HEK293 (cell line): Measurements from ENCODE around the gene KATNB1.

Source experiments
- CTCF ChIA-PET: fragments of 350-600 bp; formaldehyde crosslinking; extraction: SDS; loops from one replicate; lab custom pipeline; 2021; ENCODE audit warnings: antibody characterized with exemption; lab: Yijun Ruan, JAX
- POLR2A ChIA-PET: fragments of 300-600 bp; formaldehyde crosslinking; extraction: SDS; loops from one replicate; lab custom pipeline; 2020; ENCODE audit warnings: antibody characterized with exemption, inconsistent platforms; lab: Yijun Ruan, JAX
- H3K27ac ChIP-seq: fragments of 200-500 bp; sonication (Bioruptor generic); 2 replicates; pipeline ENCODE4 v1.5.1; 2014; ENCODE audit warnings: low read depth, low read length, control low read depth, inconsistent platforms; ENCODE audit errors: extremely low read depth
- H3K36me3 ChIP-seq, 2 experiments: fragments of 200-500 bp in 1 of 2; sonication (Bioruptor generic) in 1 of 2; 1 replicate in 1 of 2; 2 replicates in 1 of 2; pipeline ENCODE4 v1.5.1; 2014 to 2017; ENCODE audit warnings: inconsistent platforms in 2 of 2, low read length in 2 of 2; ENCODE audit not compliant: control insufficient read depth in 2 of 2, insufficient read depth in 1 of 2
- H3K4me1 ChIP-seq: fragments of 200-500 bp; sonication (Bioruptor generic); 2 replicates; pipeline ENCODE4 v1.5.1; 2014; ENCODE audit warnings: mild to moderate bottlenecking, low read length, inconsistent platforms; ENCODE audit not compliant: control insufficient read depth, insufficient read depth
- H3K4me3 ChIP-seq: 2 replicates; pipeline ENCODE4 v1.5.1; 2011; ENCODE audit warnings: low read depth, mild to moderate bottlenecking, control low read depth, low read length, moderate library complexity
- H3K9me3 ChIP-seq: fragments of 200-500 bp; sonication (Bioruptor generic); 2 replicates; pipeline ENCODE4 v1.5.1; 2014; ENCODE audit warnings: low read depth, low read length, inconsistent platforms; ENCODE audit not compliant: control insufficient read depth, insufficient read depth
- REPIN1 ChIP-seq: fragments of 450-650 bp; formaldehyde crosslinking; IDR thresholded peaks from 2 replicates; pipeline ENCODE4 v1.5.1; 2017; ENCODE audit warnings: missing biosample characterization, missing genetic modification characterization, low read depth
- SETDB1 ChIP-seq: IDR thresholded peaks from one replicate; pipeline ENCODE4 v1.6.1; 2017; ENCODE audit warnings: mild to moderate bottlenecking, low read length, moderate library complexity, mixed read lengths; ENCODE audit not compliant: insufficient read length
- SP3 ChIP-seq: fragments of 450-650 bp; formaldehyde crosslinking; IDR thresholded peaks from 2 replicates; pipeline ENCODE4 v1.5.1; 2016; ENCODE audit warnings: missing biosample characterization, missing genetic modification characterization
- ZFP37 ChIP-seq: fragments of 450-650 bp; formaldehyde crosslinking; IDR thresholded peaks from 2 replicates; pipeline ENCODE4 v1.5.1; 2016; ENCODE audit warnings: missing biosample characterization, missing genetic modification characterization
- ZNF112 ChIP-seq: fragments of 450-650 bp; formaldehyde crosslinking; IDR thresholded peaks from 2 replicates; pipeline ENCODE4 v1.5.0; 2017; ENCODE audit warnings: missing biosample characterization, missing genetic modification characterization
- ZNF146 ChIP-seq: fragments of 450-650 bp; formaldehyde crosslinking; IDR thresholded peaks from 2 replicates; pipeline ENCODE4 v1.5.1; 2016; ENCODE audit warnings: missing biosample characterization, missing genetic modification characterization
- ZNF184 ChIP-seq: fragments of 450-650 bp; IDR thresholded peaks from 2 replicates; pipeline ENCODE4 v1.5.1; 2018; ENCODE audit warnings: missing biosample characterization, mild to moderate bottlenecking, missing genetic modification characterization
- ZNF214 ChIP-seq: fragments of 450-650 bp; formaldehyde crosslinking; IDR thresholded peaks from 2 replicates; pipeline ENCODE4 v1.5.1; 2017; ENCODE audit warnings: missing biosample characterization, mild to moderate bottlenecking, missing genetic modification characterization, borderline replicate concordance
- ZNF23 ChIP-seq: fragments of 450-650 bp; formaldehyde crosslinking; IDR thresholded peaks from 2 replicates; pipeline ENCODE4 v1.5.1; 2016; ENCODE audit warnings: missing biosample characterization, missing genetic modification characterization, borderline replicate concordance
- ZNF24 ChIP-seq: fragments of 450-650 bp; formaldehyde crosslinking; IDR thresholded peaks from 2 replicates; pipeline ENCODE4 v1.5.1; 2016; ENCODE audit warnings: missing biosample characterization, missing genetic modification characterization
- ZNF394 ChIP-seq: fragments of 450-650 bp; formaldehyde crosslinking; IDR thresholded peaks from 2 replicates; pipeline ENCODE4 v1.5.1; 2016; ENCODE audit warnings: missing biosample characterization, missing genetic modification characterization, mild to moderate bottlenecking, moderate library complexity, borderline replicate concordance
- ZNF416 ChIP-seq: fragments of 450-650 bp; formaldehyde crosslinking; IDR thresholded peaks from 2 replicates; pipeline ENCODE4 v1.5.1; 2016; ENCODE audit warnings: missing biosample characterization, missing genetic modification characterization
- ZNF514 ChIP-seq: fragments of 450-650 bp; formaldehyde crosslinking; IDR thresholded peaks from 2 replicates; pipeline ENCODE4 v1.5.1; 2016; ENCODE audit warnings: missing biosample characterization, missing genetic modification characterization
- ZNF600 ChIP-seq: fragments of 450-650 bp; formaldehyde crosslinking; IDR thresholded peaks from 2 replicates; pipeline ENCODE4 v1.5.1; 2016; ENCODE audit warnings: missing biosample characterization, missing genetic modification characterization
- TF ChIP-seq, protein P1 (sequence below): fragments of 450-650 bp; formaldehyde crosslinking; IDR thresholded peaks from 2 replicates; pipeline ENCODE4 v1.5.1; 2016; ENCODE audit warnings: missing biosample characterization, missing genetic modification characterization, borderline replicate concordance
- TF ChIP-seq, protein P2 (sequence below): fragments of 450-650 bp; formaldehyde crosslinking; conservative IDR thresholded peaks from 2 replicates; pipeline ENCODE4 v1.5.1; 2016; ENCODE audit warnings: low read depth, missing biosample characterization, missing genetic modification characterization
- TF ChIP-seq, protein P3 (sequence below): fragments of 450-650 bp; IDR thresholded peaks from 2 replicates; pipeline ENCODE4 v1.5.1; 2018; ENCODE audit warnings: missing biosample characterization, missing genetic modification characterization
- TF ChIP-seq, protein P4 (sequence below): fragments of 450-650 bp; formaldehyde crosslinking; IDR thresholded peaks from 2 replicates; pipeline ENCODE4 v1.5.1; 2016; ENCODE audit warnings: missing biosample characterization, missing genetic modification characterization

The KATNB1 gene

DNA sequence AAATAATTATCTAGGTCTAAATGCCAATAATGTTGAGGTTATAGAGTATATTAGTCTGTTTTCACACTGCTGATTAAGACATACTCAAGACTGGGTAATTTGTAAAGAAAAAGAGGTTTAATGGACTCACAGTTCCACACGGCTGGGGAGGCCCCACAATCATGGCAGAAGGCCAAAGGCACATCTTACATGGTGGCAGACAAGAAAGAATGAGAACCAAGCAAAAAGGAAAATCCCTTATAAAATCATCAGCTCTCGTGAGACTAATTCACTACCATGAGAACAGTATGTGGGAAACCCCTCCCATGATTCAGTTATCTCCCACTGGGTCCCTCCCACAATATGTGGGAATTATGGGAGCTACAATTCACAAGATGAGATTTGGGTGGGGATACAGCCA is 2.9 kb upstream of the KATNB1 start:
- Histone ChIP-seq H3K36me3 (peaks cover 0 to 8% of the 10 kb centered on the region in 2 experiments; a peak in 1 of 3 replicates), H3K4me3 (no peak overlapping the region), H3K4me1 (peaks cover 6% of the 10 kb centered on the region; the same call in 1 of the 2 replicates), H3K9me3 (no peaks in the 10 kb centered on the region), H3K27ac (no peak overlapping the region)
- CTCF ChIA-PET: no interaction called here
- TF ChIP-seq ZNF214 (tag by site-specific recombination): no peak
- TF ChIP-seq REPIN1 (tag by site-specific recombination): no peak
- no peak for TF ChIP-seq ZNF23 (tag by site-specific recombination)
- no peak for TF ChIP-seq SP3 (tag by site-specific recombination)
- no peak for TF ChIP-seq ZNF394 (tag by site-specific recombination)
- TF ChIP-seq ZFP37 (tag by site-specific recombination): no peak
- peak; percentile 44 for TF ChIP-seq SETDB1
- no peak for TF ChIP-seq ZNF112 (tag by site-specific recombination)
- POLR2A ChIA-PET: no interaction called here

DNA sequence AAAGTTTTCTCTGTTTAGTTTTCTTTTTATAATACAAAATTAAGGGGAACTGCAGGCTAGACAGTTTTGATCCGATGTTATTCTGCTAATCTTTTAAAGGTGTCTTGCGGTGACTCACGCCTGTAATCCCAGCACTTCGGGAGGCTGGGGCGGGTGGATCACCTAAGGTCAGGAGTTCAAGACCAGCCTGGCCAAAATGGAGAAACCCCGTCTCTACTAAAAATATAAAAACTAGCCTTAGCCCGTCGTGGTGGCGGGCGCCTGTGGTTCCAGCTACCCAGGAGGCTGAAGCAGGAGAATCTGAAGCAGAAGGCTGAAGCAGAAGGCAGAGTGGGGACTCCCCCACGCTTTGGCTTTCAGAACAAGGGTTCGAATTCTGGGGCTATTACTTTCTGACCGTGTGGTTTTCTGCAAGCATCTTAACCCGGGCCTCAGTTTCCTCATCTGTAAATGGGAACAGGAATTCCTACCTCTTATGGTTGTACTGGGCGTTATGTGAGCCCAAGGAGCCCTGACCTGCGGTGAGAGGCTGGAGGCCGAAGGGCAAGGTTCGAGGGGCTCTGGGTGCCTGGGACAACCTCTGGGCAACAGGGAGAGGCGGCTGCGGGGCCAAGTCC is 1.2 kb upstream of the KATNB1 start:
- ChIA-PET POLR2A (interaction anchor here (0.5 to 2.7 kb wide), 5 partner anchors 30 to 790 kb away, joined by 3 to 8 read pairs (median 6); partner anchors contain the start of gene CFAP20), CTCF (interaction anchor here (1.3 kb wide), 1 partner anchor 11 kb away, joined by 5 read pairs; no protein-coding TSS in a partner anchor)
- Histone ChIP-seq H3K9me3 (no peaks in the 10 kb centered on the region), H3K27ac (peak overlapping the region; percentile 73; the same call in 1 of the 2 replicates), H3K4me3 (peak overlapping the region; percentile 67), H3K4me1 (peaks cover 6% of the 10 kb centered on the region; the same call in 1 of the 2 replicates), H3K36me3 (peaks cover 0 to 22% of the 10 kb centered on the region in 2 experiments; a peak in 1 of 3 replicates)
- TF ChIP-seq ZNF416 (tag by site-specific recombination): no peak
- TF ChIP-seq, protein P1, sequence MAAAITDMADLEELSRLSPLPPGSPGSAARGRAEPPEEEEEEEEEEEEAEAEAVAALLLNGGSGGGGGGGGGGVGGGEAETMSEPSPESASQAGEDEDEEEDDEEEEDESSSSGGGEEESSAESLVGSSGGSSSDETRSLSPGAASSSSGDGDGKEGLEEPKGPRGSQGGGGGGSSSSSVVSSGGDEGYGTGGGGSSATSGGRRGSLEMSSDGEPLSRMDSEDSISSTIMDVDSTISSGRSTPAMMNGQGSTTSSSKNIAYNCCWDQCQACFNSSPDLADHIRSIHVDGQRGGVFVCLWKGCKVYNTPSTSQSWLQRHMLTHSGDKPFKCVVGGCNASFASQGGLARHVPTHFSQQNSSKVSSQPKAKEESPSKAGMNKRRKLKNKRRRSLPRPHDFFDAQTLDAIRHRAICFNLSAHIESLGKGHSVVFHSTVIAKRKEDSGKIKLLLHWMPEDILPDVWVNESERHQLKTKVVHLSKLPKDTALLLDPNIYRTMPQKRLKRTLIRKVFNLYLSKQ (tag by site-specific recombination): no peak
- TF ChIP-seq, protein P2, sequence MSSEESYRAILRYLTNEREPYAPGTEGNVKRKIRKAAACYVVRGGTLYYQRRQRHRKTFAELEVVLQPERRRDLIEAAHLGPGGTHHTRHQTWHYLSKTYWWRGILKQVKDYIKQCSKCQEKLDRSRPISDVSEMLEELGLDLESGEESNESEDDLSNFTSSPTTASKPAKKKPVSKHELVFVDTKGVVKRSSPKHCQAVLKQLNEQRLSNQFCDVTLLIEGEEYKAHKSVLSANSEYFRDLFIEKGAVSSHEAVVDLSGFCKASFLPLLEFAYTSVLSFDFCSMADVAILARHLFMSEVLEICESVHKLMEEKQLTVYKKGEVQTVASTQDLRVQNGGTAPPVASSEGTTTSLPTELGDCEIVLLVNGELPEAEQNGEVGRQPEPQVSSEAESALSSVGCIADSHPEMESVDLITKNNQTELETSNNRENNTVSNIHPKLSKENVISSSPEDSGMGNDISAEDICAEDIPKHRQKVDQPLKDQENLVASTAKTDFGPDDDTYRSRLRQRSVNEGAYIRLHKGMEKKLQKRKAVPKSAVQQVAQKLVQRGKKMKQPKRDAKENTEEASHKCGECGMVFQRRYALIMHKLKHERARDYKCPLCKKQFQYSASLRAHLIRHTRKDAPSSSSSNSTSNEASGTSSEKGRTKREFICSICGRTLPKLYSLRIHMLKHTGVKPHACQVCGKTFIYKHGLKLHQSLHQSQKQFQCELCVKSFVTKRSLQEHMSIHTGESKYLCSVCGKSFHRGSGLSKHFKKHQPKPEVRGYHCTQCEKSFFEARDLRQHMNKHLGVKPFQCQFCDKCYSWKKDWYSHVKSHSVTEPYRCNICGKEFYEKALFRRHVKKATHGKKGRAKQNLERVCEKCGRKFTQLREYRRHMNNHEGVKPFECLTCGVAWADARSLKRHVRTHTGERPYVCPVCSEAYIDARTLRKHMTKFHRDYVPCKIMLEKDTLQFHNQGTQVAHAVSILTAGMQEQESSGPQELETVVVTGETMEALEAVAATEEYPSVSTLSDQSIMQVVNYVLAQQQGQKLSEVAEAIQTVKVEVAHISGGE (tag by site-specific recombination): no peak
- no peak for TF ChIP-seq ZNF146 (tag by site-specific recombination)
- TF ChIP-seq, protein P3, sequence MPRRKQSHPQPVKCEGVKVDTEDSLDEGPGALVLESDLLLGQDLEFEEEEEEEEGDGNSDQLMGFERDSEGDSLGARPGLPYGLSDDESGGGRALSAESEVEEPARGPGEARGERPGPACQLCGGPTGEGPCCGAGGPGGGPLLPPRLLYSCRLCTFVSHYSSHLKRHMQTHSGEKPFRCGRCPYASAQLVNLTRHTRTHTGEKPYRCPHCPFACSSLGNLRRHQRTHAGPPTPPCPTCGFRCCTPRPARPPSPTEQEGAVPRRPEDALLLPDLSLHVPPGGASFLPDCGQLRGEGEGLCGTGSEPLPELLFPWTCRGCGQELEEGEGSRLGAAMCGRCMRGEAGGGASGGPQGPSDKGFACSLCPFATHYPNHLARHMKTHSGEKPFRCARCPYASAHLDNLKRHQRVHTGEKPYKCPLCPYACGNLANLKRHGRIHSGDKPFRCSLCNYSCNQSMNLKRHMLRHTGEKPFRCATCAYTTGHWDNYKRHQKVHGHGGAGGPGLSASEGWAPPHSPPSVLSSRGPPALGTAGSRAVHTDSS (tag by site-specific recombination): no peak
- TF ChIP-seq, protein P4, sequence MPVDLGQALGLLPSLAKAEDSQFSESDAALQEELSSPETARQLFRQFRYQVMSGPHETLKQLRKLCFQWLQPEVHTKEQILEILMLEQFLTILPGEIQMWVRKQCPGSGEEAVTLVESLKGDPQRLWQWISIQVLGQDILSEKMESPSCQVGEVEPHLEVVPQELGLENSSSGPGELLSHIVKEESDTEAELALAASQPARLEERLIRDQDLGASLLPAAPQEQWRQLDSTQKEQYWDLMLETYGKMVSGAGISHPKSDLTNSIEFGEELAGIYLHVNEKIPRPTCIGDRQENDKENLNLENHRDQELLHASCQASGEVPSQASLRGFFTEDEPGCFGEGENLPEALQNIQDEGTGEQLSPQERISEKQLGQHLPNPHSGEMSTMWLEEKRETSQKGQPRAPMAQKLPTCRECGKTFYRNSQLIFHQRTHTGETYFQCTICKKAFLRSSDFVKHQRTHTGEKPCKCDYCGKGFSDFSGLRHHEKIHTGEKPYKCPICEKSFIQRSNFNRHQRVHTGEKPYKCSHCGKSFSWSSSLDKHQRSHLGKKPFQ (tag by site-specific recombination): no peak
- no peak for TF ChIP-seq ZNF184
- no peak for TF ChIP-seq ZNF600
- TF ChIP-seq ZNF514 (tag by site-specific recombination): no peak
- TF ChIP-seq ZNF24 (tag by site-specific recombination): no peak
